ENCODE measurements around the gene RRAS.

RRAS gene

DNA sequence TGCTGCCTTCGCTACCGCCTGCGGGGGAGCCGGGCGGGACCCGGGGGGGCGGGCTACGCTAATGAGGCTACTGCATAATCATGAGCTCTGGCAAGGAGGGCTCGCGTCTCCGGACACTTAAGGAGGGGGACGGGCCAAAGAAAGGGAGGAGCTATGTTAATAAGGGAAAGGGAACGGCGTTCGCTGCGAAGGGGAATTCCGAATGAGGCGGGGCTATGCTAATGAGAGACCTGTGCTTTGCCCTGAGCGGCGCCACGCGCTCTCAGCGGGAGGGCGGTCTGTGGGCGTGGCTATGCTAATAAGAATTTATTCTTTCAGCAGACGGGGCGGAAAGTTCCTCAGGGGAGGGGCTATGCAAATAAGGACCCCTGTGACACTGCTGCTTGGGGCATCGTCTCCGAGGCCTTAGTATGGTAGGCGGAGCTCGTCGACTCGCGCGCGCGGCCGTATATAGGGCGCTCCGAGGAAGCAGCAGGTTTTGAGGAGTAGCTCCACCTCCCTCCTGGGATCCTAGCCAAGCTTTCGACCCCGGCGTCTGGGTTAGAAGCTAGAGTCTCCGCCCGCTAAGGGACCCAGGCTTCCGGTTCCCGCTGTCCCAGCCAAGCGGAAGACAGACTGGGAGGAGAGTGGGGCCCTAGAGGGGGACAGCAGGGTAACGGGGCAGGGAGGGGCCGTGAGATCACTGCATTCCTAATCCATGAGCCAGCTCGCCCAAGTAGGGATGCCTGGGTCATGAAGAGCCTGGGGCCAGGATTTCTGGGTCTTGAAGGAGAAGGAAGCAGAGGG is at the start of gene RRAS:
Gene RRAS, minus strand, starts transcription at position 31 of the 786 bp plus-strand sequence. CDS start 45 bp downstream, outside the sequence.
- peak; percentile 94 for DNase-seq (ENCODE audit: low spot score)

GRCh38 chr19:49689133-49690078 is 49.5 kb upstream of the RRAS start, which contains the start of gene ADM5:
Gene ADM5, plus strand, starts transcription at chr19:49689594. Its CDS starts 244 bp downstream, at chr19:49689838.
- DNase-seq (ENCODE audit: low spot score), result no peak

- no peak for DNase-seq (ENCODE audit: low spot score)
Observed at GRCh38 chr19:49688531-49689132, 48.7 kb upstream of the RRAS start.

DNA sequence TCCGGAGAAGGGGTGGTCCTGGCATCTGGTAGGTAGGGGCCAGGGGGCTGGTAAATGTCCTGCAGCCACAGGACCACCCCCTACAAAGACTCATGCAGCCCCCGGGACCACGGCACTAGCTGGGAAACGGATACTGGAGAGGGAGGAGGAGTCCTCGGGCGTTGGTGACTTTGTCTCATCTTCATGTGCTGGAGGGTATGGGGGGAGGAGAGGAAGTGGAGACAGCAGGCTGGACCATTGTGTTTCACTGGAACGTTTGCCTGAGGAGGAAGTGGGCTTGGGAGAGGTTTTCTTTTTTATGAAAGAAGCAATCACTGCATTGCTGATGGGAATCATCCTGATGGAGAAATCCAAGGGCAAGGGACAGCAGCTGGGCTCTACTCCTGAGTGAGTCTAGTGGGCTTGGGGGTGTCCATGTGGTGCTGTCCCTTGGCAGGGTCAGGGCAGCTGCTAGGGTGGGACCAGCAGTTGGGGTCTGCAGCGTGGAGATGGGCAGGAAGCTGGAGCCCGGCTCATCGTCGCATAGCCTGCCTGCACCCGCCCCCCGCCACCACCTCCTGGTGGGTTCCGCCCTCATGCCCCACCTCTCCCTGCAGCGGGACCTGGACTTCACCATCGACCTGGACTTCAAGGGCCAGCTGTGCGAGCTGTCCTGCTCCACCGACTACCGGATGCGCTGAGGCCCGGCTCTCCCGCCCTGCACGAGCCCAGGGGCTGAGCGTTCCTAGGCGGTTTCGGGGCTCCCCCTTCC is 47.8 kb upstream of the RRAS start:
- DNase-seq (ENCODE audit: low spot score), result no peak

- DNase-seq (ENCODE audit: low spot score), result no peak
Observed at GRCh38 chr19:49687150-49687549, 47.2 kb upstream of the RRAS start.

GRCh38 chr19:49686503-49687088 is 46.7 kb upstream of the RRAS start:
- no peak for DNase-seq (ENCODE audit: low spot score)

- no peak for DNase-seq (ENCODE audit: low spot score)
Observed at GRCh38 chr19:49685845-49686332, 45.9 kb upstream of the RRAS start.

DNA sequence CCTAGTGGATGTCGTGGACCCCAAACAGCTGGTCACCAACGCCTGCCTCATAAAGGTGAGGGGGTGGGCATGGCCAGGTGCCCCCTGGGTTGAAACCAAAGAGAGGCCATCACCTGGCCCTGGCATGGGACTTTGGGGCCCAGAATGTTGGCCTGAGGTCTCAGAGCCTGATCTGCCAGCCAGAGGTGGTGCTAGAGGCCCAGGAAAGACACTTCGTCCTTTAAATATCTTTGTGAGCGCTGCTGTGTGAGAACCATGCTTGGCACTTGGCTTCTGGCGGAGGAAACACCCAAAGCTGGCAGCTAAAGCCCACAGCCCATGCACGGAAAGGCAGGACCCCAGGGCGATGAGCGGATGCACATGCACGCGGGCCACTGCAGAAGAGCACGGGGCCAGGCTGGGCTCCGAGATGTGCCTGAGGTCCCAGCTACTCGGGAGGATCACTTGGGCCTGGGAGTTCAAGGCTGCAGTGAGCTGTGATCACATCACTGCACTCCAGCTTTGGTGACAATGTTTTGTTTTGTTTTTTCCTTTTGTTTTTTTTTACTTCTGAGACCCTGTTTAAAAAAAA is 45.1 kb upstream of the RRAS start:
- DNase-seq (ENCODE audit: low spot score), result no peak

DNA sequence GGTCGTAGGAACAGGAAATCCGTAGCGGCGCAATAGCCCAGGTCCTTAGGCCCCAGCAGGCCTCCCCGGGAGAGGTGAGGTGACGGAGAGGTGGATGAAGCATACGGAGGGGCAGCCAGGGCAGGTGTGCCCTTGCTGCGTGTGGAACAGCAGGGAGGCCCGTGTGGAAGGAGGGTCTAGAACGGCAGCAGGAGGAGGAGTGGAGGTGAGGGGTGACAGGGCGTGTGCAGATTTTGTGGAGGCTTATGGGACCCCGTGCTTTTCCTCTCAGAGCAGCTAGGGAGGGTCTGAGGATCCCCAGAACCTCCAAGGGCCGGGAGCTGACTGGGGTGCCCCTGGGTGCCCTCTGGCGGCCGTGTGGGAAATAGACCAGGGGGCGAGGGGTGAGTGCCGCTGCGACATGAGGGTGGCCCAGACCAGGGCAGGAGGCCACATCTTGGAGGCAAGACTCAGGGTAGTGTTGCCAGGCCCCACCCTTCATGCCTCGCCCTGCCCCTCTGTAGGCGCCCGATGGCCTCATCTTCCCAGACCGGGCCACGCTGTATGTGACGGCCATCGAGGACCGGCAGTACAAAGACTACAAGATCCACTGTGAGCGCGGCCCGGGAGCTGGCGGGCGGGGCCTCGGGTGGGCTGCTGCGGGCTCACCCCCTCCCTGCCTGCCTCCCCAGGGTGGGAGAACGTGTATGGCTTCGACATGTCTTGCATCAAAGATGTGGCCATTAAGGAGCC is 44.5 kb upstream of the RRAS start:
- peak; percentile 68 for DNase-seq (ENCODE audit: low spot score)

- no peak for DNase-seq (ENCODE audit: low spot score)
Observed at GRCh38 chr19:49683814-49684250, 43.9 kb upstream of the RRAS start.

- DNase-seq (ENCODE audit: low spot score), result no peak
Observed at GRCh38 chr19:49682274-49682673, 42.3 kb upstream of the RRAS start.

- DNase-seq (ENCODE audit: low spot score), result no peak
Observed at GRCh38 chr19:49681830-49682229, 41.9 kb upstream of the RRAS start.

GRCh38 chr19:49680421-49681351 is 40.7 kb upstream of the RRAS start:
- DNase-seq (ENCODE audit: low spot score), result peak; percentile 96

DNA sequence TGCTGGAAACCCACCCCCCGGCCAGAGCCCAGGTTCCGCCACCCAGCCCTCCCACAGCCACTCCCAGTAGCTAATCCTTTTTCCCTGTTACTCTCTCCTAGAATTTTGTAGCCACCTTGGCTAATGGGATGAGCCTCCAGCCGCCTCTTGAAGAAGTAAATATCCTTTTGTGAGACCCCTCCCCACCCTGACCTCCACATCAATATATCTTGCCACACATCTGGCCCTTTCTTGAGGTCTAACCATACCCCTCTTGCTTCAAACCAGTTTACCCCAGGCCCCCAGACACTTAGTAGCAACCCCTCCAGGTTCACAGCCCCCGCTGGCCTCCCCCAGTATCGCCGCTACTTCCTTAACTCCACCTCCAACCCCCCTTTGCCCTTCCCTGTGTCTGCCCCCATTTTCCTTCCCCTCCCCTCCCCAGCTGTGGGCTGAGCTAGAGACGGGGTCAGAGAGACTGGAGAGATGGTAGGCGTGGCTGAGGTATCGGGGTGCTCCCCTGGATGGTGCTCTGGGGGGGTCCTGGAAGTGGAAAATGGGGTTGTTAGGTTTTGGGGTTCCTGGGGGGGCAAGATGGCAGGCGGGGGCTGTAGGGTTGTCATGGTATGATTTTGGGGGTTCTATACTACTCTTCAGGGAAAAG is 39.9 kb upstream of the RRAS start:
- DNase-seq (ENCODE audit: low spot score), result no peak

GRCh38 chr19:49678985-49679770 is 39.2 kb upstream of the RRAS start:
- peak; percentile 59 for DNase-seq (ENCODE audit: low spot score)

DNA sequence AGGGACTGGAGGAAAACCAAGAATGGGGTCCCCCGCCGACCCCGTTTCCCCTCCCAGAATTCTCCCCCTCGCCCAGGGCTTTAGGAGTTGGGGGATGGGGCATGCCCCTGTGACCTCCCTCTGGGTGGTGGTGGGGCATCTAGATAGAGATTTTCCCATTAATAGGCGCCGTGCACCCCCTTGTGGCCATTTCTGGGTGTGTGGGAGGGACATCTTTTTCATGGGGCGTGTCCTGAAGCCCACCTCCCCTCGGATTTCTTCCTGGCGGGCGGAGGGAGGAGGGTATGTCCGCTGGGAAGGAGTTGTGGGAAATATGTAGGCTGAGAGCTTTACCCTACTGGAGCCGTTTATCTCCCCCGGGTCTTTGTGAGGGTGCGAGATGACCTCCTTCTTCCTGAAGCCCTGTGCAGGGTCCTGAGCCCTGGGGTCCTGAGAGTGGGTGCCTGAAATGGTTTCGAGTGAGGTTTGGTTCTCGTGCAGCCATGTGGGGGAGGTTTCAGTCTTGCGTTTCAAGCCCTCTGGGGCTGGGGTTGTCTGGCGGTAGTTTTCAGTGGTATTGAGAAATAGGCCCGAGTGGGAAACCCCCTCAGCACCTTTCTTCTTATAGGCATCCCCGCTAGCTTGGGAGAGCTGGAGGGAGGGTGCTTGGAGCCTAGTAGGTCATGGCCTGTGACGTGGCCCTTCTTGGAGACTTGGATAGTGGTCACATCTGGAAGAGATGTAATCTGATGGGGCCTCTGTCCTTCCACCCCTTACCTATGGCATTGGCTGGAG is 38.1 kb upstream of the RRAS start:
- DNase-seq (ENCODE audit: low spot score), result peak; percentile 65

Data from D341Med (cell line).